H1 (cell line): Measurements from ENCODE around the gene AP3B2. TPM values are rescaled to one million over a fixed set of nuclear protein-coding genes. Genes with fewer than 3 reads are reported as not detected.

Experiments
- CREB1 ChIP-seq: IDR thresholded peaks from 2 replicates; pipeline ENCODE4 v1.6.1; 2012; ENCODE audit warnings: inconsistent platforms
- EZH2 ChIP-seq: fragments of 200-600 bp; sonication (generic); IDR thresholded peaks from 2 replicates; pipeline ENCODE4 v1.7.1; 2012; ENCODE audit warnings: low read depth, mild to moderate bottlenecking, moderate library complexity, low read length, inconsistent platforms; ENCODE audit not compliant: severe bottlenecking
- GTF2F1 ChIP-seq: IDR thresholded peaks from 2 replicates; pipeline ENCODE4 v1.6.1; 2012; ENCODE audit warnings: low read depth, low read length, improper control_type of control experiment, borderline replicate concordance
- KDM1A ChIP-seq: fragments of 200-600, 300-600 bp; sonication (generic); IDR thresholded peaks from 2 replicates; pipeline ENCODE4 v1.7.1; 2016; ENCODE audit warnings: mild to moderate bottlenecking, low read length, borderline replicate concordance
- SP4 ChIP-seq: IDR thresholded peaks from 2 replicates; pipeline ENCODE4 v1.6.1; 2012; ENCODE audit warnings: low read length, inconsistent platforms
- SUZ12 ChIP-seq: fragments of 200-600 bp; sonication (generic); IDR thresholded peaks from 2 replicates; pipeline ENCODE4 v1.6.1; 2012; ENCODE audit warnings: mild to moderate bottlenecking, inconsistent platforms, low read length, moderate library complexity, mixed read lengths
- TEAD4 ChIP-seq: IDR thresholded peaks from 2 replicates; pipeline ENCODE4 v1.6.1; 2012; ENCODE audit warnings: low read depth, low read length, inconsistent platforms, mixed read lengths
- YY1 ChIP-seq: IDR thresholded peaks from 2 replicates; pipeline ENCODE4 v1.6.1; 2011; ENCODE audit warnings: low read depth, mild to moderate bottlenecking, low read length
- polyA plus RNA-seq, 7 experiments: library from polyadenylated mRNA; depleted of rRNA in 3 of 7; stranded (reverse) in 5 of 7; unstranded in 2 of 7; fragments of >200 nt in 5 of 7; fragments of 200-250 nt in 2 of 7; gene quantifications; 1 replicate in 5 of 7; 2 replicates in 1 of 7; 4 replicates in 1 of 7; pipeline versions ENCODE4 v1.2.1 to v1.2.3, GENCODE V29; 2011 to 2013; ENCODE audit warnings: missing spikeins in 2 of 7, mixed read lengths in 2 of 7
- total RNA-seq: library from RNA; stranded (reverse); fragmentation: NEBNext Ultra II Directional; extraction: Animal tissue kit (Norgen Biotek cat#: 25700); gene quantifications from 2 replicates; pipeline ENCODE4 v1.2.1, GENCODE V29; 2021
- TF ChIP-seq, protein P1 (sequence below): IDR thresholded peaks from 2 replicates; pipeline ENCODE4 v1.6.1; 2011; ENCODE audit warnings: low read length, improper control_type of control experiment

AP3B2 gene
- total and polyA plus RNA-seq, 2 of the 8 experiments (the other 6 are each of a cell fraction or from before 2014, with no cell fraction given), result 21.8 to 25.7 TPM

- TF ChIP-seq, protein P1, sequence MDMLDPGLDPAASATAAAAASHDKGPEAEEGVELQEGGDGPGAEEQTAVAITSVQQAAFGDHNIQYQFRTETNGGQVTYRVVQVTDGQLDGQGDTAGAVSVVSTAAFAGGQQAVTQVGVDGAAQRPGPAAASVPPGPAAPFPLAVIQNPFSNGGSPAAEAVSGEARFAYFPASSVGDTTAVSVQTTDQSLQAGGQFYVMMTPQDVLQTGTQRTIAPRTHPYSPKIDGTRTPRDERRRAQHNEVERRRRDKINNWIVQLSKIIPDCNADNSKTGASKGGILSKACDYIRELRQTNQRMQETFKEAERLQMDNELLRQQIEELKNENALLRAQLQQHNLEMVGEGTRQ, result no peak
- no peak for TF ChIP-seq KDM1A
- TF ChIP-seq EZH2, result no peak
- TF ChIP-seq SP4, result no peak
- no peak for TF ChIP-seq GTF2F1
- TF ChIP-seq SUZ12, result peak; percentile 58; the same call in 1 of the 2 replicates
- TF ChIP-seq CREB1, result no peak
- no peak for TF ChIP-seq TEAD4
- no peak for TF ChIP-seq YY1
These were observed 63.2 kb downstream of the AP3B2 start (continued) for GRCh38 chr15:82646250-82647044.
